ENCODE measurements around the gene FCRL4.

DNA sequence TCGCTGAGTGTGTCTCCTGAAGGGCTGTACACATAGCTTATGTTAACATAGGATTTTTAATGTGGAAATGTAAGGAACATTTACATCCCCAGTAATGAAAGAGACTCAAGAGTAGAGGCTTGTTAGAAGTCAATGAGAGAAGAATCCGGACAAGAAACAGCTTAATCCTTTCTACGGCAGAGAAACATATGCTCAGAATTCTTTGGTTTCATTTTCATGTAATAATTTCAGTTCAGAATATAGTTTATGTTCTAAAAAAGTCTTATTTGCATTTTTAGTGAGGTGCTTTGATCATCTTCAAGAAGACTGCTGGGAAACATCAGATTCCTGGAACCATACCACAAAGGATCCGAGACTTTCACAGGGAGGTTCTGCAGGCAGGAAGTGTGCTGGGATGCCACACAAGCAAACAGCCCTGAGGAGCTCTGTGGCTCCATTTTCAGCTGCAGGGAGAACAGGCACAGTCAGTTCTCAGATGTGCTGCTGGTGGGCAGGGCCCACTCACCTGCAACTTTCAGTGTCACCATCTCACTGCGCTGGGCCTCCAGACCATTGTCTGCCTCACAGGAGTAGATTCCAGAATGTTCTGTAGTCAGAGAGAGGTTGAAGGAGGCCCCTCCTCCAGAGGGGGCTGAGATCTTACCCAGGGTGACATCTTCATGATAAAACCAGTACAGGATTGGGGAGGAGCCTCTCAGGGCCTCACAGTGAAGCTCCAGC lies 74.0 kb downstream of the FCRL4 start:
- no peak for TF ChIP-seq POLR2AphosphoS5 (IDR thresholded peaks at IDR 0.05; ENCODE audit: low read depth, low read length)
- TF ChIP-seq POLR2A (IDR thresholded peaks at IDR 0.05; ENCODE audit: low read depth, low read length): no peak
- TF ChIP-seq SPI1 (IDR thresholded peaks at IDR 0.05; ENCODE audit: low read depth, low read length): 0 out of 2 replicates have a peak, but pooled peaks have one; percentile 2
- TF ChIP-seq TAF1 (IDR thresholded peaks at IDR 0.05; ENCODE audit: low read depth, low read length): no peak
- TF ChIP-seq POU2F2 (IDR thresholded peaks at IDR 0.05; ENCODE audit: low read depth, low read length): no peak
